Hematopoietic multipotent progenitor cell treated with erythropoietin and hydrocortisone succinate and interleukin-3 and kit ligand, for 4 days (in vitro differentiated cells): ENCODE measurements around the gene LRRC34.

ENCODE experiments used
- DNase-seq: peaks from one replicate; pipeline ENCODE4 v3.0.0-alpha.2; 2015

LRRC34 gene

DNA sequence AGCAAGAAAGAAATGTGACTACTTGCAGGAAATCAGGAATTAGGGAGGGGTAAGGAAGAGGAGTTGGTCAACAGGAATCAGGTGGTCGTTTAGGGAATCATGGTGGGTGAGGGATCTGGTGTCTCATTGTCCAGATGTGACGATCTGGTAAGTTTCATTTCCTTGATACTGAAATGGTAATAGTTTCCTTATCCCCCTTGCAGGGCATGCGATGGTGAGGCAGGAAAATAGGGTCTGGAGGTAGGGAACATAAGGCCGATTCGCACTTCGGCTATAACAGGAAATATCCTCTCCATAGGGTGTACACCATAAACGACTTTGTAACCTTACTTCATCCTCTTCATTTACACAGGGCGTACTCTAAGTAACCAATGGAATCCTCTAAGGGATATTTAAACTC lies 574 bp upstream of the LRRC34 start:
- DNase-seq: peak; percentile 28

DNA sequence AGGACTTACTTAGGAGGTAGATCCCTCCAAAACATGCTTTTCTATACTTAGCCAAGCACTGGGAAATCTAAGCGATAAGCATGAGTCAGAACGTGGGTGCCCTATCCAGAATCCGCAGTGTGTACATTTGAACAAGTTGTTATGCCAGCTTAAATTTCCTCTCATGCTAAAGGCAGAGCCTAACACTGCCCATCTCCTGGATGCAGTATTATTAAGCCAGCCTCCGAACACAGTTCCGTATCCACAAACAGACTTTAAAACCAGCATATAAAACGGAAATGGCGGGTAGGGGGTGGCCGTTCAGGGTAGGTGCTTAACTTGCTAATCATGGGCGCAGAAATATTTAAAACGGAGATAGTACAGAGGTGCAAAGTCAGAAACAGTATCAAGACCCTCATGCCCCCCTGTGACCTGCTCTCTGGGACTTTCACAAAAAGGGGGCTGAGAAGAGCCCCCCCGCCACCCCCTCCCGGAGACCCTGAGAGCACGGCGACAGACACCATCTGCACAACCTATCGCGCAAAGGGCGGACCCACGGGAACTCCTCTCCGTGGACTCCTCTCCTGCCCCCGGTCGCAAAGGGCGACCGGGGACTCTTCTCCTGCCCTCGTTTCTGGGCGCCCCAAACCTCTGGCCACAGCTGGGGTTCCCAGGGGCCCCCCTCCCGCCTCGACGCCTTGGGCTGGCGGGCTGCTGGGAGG lies 923 bp downstream of the LRRC34 start:
- peak; percentile 77 for DNase-seq

DNA sequence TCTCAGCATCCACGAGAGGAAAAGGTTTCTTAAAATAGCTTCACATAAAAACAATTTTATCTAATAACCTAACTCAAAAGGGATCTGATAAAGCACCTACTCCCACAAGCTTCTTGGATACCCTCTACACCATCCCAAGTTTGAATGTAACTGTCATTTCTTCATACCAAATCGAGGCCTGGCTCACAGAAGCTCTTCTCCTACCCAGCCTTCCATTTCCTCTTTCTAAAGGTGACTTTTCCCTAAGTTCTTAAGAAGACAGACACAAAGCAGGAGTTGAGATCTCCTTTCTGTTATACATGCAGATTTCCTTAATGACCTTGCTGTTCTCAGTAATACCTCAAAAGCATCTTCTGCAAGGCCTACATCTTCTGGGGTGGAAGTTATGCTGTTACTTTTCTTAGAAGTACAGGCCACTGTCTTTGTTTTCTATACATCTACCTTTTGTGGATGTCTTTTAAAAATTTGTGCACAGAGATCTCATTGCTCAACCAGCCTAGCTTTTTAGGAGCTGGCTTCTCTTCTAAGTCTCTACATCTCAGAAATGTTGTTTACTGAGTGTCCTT lies 3.4 kb downstream of the LRRC34 start:
- no peak for DNase-seq

DNA sequence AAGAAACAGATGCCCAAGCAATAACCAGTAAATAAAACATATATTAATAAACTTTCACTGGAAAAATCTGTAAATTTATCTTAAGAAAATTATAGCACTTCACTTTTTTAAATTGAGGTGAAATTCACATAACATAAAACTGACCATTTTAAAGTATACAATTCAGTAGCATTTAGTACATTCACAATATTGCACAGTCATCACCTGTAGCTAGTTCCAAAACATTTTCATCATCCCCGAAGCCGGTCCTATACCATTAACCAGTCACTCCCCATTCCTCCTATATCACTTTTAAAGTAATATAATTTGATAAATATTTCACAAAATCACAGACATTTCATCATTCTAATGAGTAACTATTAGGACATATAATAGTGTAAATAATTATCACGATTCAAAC lies 8.0 kb downstream of the LRRC34 start:
- DNase-seq: no peak

DNA sequence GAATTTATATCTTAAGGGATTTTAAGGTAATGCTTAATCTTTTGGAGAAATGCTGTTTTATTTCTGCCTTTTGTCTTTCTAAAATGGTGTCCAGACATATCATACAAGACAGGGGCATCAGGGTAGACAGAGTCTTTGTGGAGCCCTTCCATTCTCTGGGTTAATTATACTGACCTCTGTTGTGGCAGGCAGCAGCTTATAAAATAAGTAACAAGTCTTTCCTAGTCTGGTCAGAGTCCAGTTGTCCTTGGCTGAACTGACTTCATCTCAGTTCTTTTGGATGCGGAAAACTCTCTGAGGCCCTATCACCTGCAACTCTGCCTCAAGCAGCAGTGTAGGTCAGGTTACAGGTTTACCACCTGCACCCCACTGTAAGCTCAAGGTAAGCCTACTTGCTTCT lies 20.3 kb downstream of the LRRC34 start:
- no peak for DNase-seq

DNA sequence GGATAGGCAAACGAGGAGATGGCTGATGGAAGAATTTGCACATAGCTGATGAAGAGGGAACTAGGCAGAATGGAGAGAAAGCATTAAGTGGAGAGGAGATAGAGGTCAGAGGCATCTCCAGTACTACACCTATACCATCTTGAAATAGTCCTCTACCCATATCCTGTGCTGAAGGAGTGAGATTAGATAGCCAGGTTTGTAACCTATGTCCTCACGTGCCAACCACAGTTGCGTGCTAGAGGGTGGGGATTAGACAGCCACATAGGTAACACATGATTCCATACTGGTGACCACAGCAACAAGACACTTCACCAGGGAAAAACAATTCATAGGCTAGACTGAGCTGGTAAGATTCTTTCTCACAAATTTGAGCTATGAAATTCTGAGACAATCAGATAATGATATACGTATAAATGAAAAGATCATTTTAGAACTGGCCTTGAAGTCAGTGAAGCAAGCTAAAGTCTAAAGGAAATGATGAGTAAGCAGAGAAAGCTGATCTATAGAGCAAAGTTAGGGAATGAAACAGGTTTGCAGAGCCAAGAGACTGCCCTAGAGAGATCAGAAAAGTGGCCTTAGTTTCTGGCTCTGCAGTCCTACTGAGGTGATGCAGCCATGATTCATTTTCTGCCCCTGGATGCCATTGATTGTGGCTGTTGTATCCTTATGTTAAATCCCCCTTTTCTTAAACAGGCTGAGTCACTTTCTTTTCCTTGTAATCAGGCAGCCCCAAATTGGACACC lies 21.8 kb downstream of the LRRC34 start:
- no peak for DNase-seq

DNA sequence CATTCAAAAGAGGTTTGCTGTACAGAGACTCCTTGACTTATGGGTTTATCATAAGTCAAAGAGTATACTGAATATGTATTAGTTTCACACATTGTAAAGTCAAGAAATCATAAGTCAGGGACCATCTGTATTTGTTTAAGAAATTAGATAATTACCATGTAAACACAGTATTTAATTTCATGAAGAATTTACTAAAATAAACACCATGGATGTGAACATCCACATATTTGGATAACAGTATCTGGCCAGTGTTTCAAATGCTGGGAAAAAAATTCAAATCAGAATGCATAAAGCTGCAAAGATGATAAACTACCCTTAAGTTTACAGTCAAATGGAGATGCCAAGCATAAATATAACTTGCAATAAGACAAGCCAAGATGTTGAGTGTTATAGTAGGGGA lies 22.5 kb downstream of the LRRC34 start:
- DNase-seq: no peak

DNA sequence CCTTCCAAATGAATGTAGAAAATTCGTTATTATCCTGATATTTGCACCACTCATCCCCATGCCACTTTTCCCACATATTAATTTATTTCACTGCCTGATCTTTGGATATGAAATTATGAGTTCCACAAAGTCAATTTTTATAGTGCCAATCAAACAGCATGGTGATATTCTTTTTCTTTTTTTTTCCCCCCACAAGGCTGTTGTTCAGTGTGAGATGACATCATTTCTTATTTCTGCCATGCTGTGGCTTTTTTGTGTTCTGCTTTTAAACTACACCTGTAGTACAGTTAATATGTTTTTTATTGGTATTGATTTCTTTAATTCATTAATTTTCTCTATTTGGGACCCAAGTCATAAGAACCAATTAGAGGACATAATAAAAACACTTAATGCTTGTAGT lies 24.9 kb downstream of the LRRC34 start:
- no peak for DNase-seq

DNA sequence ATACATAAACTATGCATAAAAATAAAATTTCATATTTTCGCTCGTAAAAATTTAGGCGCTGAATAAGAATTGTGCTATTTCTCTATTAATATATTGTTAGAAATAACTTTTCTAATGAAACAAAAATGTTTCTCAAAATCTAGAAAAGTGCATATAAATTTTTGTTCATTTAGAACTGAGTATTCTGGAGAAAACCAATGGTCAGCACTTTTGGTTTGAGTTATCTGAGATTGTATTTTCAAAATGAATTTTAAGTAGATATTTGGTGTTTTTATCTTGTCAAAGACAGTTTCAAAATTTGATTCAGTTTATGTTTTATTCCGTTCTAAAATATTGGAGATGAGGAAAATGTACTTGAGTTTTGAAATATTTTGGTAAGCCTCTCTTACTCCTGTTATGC lies 25.6 kb downstream of the LRRC34 start:
- no peak for DNase-seq

DNA sequence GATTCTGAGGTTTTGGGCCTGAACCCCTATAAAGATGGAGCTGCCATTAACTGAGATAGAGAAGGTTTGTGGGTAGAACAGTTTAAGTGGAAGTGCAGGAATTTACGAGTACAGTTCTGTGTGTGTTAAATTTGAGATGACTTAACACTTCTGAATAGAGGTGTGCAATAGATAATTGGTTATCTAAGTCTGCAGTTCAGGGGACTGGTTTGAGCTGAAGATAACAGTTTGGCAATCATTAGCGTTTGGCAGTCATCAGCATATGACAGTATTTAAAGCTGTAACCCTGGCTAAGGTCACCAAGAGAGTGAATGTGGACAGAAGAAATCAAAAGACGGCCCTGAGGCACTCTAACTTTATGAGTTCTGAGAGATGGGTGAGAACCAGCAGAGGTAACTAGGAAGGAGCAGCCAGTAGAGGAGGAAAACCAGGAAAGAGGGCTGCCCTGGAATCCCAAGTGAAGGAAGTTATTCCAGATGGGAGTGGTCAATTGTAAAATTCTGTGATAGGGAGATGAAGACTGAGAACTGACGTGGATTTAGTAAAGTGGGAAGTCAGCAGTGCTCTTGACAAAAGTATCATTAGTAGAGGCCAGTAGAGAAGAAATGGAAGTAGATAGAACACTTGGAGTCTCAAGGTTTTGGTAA lies 31.4 kb downstream of the LRRC34 start:
- peak; percentile 81 for DNase-seq

DNA sequence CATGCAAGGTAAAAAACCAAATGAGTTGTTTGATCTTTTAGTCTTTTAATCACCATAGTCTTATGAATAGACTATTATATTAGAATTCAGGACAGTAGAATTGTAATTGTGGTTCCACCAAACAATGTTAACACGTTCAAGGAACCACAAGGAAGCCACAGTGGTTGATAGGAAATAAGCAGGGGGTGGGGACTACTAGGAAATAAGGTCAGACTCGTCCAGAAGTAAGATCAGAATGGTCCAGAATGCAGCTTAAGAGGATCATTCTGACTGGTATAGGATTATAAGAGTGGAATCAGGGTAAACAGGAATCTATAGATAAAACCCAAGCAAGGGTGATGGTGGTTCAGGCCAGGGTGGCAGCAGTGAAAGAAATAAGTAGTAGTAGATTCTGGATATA lies 32.0 kb downstream of the LRRC34 start:
- DNase-seq: peak; percentile 49

DNA sequence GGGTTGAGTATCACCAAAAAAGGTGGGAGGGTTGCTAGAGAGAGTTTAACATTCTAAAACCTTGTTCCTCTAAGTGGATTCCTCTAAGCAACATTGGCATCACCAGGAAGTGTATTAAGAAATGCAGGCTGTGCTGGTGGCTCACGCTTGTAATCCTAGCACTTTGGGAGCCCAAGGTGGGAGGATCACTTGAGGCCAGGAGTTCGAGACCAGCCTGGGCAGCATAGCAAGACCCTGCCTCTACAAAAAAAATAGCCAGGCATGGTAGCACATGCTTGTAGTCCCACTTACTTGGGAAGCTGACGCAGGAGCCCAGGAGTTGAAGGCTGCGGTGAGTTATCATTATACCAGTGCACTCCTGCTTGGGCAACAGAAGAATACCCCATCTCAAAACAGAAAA lies 34.9 kb downstream of the LRRC34 start:
- no peak for DNase-seq

DNA sequence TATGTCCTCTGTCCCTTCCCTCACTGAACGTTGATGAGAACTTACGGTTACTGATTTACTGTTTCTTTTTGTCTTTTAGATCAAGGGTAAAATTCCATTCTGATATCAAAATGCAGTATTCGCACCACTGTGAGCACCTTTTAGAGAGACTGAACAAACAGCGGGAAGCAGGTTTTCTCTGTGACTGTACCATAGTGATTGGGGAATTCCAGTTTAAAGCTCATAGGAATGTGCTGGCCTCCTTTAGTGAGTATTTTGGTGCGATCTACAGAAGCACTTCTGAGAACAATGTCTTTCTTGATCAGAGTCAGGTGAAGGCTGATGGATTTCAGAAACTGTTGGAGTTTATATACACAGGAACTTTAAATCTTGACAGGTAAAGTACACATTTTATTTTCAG lies 38.5 kb downstream of the LRRC34 start:
- DNase-seq: no peak

DNA sequence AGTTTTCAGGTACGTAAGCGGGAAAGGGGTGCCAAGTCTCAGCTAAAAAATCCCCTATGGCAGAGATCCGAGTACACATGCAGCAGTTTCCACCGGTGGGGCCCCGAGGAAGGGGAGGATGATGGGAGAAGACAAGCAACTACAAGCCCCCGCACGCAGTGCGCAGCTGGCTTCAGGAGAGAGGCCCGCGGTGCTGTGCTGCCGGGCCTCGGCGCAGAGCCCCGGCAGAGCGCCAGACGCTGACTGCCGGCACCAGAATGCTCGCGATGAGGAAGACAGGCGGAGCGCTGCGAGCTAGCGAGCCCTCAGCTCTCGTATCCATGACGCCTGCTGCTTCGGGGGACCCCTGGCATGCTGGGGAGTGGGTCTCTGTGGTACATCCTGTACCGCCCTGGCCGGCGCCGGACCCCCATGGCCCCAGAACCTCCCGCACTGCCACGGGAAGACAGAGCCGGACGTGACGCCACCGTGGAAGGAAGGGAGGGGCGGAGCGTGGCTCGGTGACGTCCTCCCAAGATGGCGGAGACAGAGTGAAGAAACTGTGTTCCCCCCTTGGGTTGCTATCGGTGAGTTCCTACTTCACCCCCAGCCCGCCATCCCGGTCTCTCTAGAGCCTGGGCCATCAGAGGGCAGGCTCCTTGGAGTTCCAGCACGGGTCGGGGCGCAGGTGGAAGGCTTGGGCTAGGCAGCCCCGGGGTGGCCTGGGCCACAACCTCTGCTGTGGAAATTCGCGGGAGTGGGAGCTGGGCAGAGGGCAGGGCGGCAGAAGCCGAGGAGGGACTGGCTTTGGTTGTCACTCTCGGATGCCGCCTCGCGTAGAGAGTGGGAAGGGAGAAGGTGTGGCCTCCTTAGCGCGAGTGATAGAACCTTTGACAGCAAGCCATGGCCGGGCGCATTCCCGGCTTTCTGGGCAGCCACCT lies 39.5 kb downstream of the LRRC34 start, which contains the start of gene MYNN:
Gene MYNN, plus strand, starts transcription at position 500 of the 920 bp plus-strand sequence. CDS start 900 bp downstream, outside the sequence.
- peak; percentile 96 for DNase-seq

DNA sequence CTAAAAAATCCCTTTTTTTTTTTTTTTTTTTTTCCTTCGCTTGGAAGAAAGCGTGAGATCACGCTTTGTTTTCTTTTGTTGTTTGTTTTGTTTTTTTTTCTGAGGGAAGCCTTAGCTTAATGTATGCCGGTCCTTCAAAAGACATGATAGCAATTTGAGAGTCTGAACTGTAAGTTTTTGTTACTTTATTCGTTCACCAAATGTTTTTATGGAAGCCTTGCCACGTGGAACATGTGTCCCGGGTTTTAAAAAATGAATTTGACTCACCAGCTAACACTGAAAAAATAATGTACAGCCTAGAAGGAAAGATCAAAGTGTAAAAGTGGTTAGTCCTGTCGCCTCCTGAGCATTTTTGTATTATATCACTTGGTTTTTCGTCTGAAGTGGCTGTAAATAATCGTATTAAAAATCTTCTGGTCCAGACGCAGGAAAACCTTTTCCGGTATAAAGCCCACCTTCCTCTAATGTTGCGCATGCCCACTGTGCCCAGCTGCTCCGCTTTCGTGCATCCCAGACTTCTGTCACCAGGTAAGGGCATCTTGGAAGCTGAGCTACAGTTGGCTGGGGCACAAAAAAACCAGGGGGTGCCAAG lies 40.3 kb downstream of the LRRC34 start:
- DNase-seq: peak; percentile 89

DNA sequence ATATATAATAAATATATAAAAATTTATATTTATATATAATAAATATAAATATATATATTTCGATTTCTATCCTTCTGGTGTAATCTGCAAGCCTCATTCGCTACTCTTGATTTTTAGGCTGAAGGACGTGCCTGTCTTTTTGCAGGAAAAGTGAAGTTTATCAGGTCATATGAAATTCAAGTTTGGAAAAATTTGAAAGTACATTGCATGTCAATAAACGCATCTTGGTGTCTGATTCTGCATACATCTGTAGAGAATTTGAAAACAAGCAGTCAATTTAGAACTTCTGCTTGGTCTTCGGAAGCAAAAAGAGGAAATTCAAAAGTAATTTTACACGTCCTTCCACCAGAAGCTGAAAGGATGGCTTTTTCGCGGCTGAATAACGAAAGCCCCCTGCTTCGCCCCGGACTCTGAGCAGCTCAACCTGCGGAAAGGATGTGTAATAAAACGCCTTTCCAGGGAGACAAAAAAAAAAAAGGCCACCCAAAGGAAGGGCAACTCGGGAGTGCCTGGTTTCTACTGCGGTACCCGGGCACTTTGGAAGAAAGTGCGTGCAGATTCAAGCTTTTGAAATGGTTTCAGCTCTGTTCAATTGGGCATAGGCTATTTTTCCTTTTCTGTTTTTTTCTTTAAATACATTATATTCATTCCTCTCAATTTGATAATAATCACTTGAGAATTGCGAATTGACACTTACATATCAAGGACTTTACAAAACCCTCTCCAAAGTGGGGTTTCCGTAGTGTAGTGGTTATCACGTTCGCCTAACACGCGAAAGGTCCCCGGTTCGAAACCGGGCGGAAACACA lies 41.0 kb downstream of the LRRC34 start:
- peak; percentile 93 for DNase-seq

DNA sequence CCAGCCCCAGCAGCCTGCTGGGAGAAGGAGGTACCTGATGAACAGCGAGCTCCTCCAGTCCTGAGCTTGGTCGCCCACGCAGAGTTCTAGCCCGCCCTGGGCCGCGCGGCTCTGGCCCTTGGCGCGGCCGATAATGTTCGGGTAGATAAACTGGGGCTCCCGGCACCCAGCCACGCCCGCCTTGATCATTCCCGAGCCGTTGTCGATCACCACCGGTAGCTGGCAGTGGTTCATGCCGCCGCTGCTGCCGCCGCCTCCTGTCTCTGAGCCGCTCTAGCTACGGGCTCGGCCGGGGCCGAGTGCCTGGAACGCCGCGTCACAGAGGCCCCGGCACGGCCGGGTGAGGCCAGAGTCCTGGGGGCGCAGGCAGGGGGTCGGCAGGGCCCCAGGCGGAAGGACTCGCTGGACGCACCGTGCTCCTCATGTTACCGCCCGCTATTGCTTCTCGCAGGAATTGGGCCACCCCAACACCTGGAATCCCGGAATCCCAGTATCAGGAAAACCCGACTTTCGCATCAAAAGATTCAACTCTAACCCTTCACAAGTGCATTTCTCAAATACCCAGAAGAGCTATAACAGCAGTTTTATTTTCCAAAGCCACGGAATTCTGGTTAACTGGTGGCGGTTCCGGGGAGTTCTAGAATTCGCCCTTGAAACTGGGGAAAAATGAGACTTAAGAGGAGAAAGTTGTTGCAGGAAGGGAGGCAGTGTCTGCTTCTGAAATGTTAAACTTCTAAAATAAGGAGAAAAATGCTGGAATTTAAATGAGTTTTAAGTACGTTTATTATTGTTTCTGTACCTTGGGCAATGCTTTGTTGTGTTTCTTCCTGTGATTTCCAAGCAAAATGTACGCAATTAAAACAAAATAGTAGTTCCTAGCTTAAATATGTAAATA lies 43.2 kb downstream of the LRRC34 start, which contains the start of gene ACTRT3:
Gene ACTRT3, minus strand, starts transcription at position 275 of the 895 bp plus-strand sequence. Its CDS starts 41 bp downstream, at position 234.
- DNase-seq: peak; percentile 95

DNA sequence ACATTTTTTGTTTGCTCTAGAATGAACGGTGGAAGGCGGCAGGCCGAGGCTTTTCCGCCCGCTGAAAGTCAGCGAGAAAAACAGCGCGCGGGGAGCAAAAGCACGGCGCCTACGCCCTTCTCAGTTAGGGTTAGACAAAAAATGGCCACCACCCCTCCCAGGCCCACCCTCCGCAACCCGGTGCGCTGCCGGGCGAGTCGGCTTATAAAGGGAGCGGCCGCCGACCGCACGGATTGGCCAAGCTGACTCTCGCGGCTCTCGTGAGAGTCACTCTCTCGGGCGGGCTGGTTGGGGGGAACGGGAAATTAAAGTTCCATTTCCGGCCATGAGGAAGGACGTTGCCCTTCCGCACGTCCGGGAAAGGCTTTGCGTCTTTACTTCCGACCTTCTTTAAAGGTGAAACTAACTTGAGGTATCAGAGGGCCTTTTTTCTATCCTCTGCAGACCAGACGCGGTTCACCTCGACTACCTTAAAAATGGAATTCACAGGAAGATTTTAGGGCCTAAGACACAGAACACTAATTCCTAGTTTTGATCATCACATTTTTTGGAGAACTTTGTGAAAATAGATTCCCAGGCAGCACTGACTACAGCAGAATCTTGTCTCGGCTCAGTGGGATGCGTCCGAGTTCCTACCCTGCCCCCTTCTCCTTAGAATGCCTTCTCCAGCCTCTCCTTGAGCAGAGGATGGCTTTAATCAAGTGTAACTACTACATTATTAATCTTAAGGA lies 47.7 kb downstream of the LRRC34 start, which contains the start of gene TERC:
Gene TERC, minus strand, starts transcription at position 179 of the 731 bp plus-strand sequence.
- peak; percentile 96 for DNase-seq

DNA sequence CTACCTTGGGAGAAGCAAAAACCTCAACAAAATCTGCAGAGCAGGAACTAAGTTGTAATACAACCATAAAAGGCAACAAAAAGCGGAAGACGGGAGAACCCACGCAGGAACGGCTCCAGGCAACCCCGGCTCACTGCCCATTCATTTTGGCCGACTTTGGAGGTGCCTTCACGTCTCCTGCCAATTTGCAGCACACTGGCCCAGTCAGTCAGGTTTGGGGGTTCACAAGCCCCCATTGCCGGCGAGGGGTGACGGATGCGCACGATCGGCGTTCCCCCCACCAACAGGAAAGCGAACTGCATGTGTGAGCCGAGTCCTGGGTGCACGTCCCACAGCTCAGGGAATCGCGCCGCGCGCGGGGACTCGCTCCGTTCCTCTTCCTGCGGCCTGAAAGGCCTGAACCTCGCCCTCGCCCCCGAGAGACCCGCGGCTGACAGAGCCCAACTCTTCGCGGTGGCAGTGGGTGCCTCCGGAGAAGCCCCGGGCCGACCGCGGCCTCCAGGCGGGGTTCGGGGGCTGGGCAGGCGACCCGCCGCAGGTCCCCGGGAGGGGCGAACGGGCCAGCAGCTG lies 48.3 kb downstream of the LRRC34 start:
- peak; percentile 88 for DNase-seq
